GM12878 (cell line): ENCODE results near the gene EMILIN2. TPM values are rescaled to one million over a fixed set of nuclear protein-coding genes. Genes with fewer than 3 reads are reported as not detected.

Experiments used
- ATAC-seq: fragments of 200-7000 bp; cut with Tn5 transposase; 3 replicates; pipeline ENCODE4 v1.9.1; 2020; ENCODE audit warnings: mild to moderate bottlenecking, moderate library complexity
- BruUV-seq: library from RNA; stranded (reverse); fragments of 400-500 nt; replicated peaks from 2 replicates; lab custom pipeline; 2021; lab: Mats Ljungman, UMichigan
- CTCF ChIA-PET: fragments of 300-600 bp; sonication (Branson Sonifier 250); formaldehyde crosslinking; extraction: SDS; loops from one replicate; lab custom pipeline; 2021; ENCODE audit warnings: inconsistent platforms; lab: Yijun Ruan, JAX
- POLR2A ChIA-PET: fragments of 350-600 bp; formaldehyde crosslinking; extraction: SDS; loops from one replicate; lab custom pipeline; 2021; ENCODE audit warnings: inconsistent platforms; lab: Charles Lee
- RAD21 ChIA-PET: fragments of 300-600 bp; sonication (Branson Sonifier 250); formaldehyde crosslinking; loops from one replicate; lab custom pipeline; 2023; ENCODE audit warnings: antibody characterized with exemption; ENCODE audit not compliant: unreplicated experiment; lab: Charles Lee
- SMC1A ChIA-PET: fragments of 300-600 bp; sonication (Branson Sonifier 250); formaldehyde crosslinking; loops from one replicate; lab custom pipeline; 2023; ENCODE audit not compliant: unreplicated experiment, uncharacterized antibody; lab: Charles Lee
- DNase-seq: peaks from one replicate; pipeline ENCODE4 v3.0.0-alpha.2; 2011; ENCODE audit warnings: low read depth, low spot score
- FAIRE-seq: peaks from 3 replicates; lab custom pipeline; 2011; peaks lifted over from hg19 to GRCh38; lab: Jason Lieb, UNC
- H2AFZ ChIP-seq: 2 replicates; pipeline ENCODE4 v1.6.0; 2011; ENCODE audit warnings: low read depth, low read length, control low read depth; ENCODE audit not compliant: control insufficient read depth
- H3K27ac ChIP-seq: 2 replicates; pipeline ENCODE4 v1.5.1; 2011; ENCODE audit warnings: control low read depth; ENCODE audit not compliant: control insufficient read depth, insufficient read depth
- H3K27me3 ChIP-seq, 2 experiments: replicated peaks in 1 of 2; 2 replicates each; pipeline versions ENCODE4 v1.6.0 to v1.6.1; 2011; ENCODE audit warnings: low read length in 1 of 2; ENCODE audit not compliant: control insufficient read depth in 2 of 2, insufficient read depth in 2 of 2
- H3K36me3 ChIP-seq, 2 experiments: 2 replicates each; pipeline ENCODE4 v1.5.1; 2011; ENCODE audit warnings: low read length in 1 of 2; ENCODE audit not compliant: control insufficient read depth in 2 of 2, insufficient read depth in 2 of 2
- H3K4me1 ChIP-seq: 2 replicates; pipeline ENCODE4 v1.6.1; 2011; ENCODE audit warnings: mild to moderate bottlenecking, low read length, moderate library complexity, mixed read lengths; ENCODE audit not compliant: control insufficient read depth, insufficient read depth
- H3K4me2 ChIP-seq: 2 replicates; pipeline ENCODE4 v1.6.0; 2011; ENCODE audit warnings: control low read depth; ENCODE audit not compliant: control insufficient read depth, insufficient read depth
- H3K4me3 ChIP-seq: fragments of 200-600 bp; sonication (generic); 2 replicates; pipeline ENCODE4 v1.5.1; 2016
- H3K79me2 ChIP-seq: 2 replicates; pipeline ENCODE4 v1.6.0; 2011; ENCODE audit warnings: low read length; ENCODE audit not compliant: control insufficient read depth, insufficient read depth
- H3K9ac ChIP-seq: 2 replicates; pipeline ENCODE4 v1.8.0; 2011; ENCODE audit warnings: low read length, control low read depth, mixed read lengths; ENCODE audit not compliant: control insufficient read depth, insufficient read depth
- H3K9me3 ChIP-seq: replicated peaks from 3 replicates; pipeline ENCODE4 v1.5.1; 2011; ENCODE audit warnings: mild to moderate bottlenecking, low read length; ENCODE audit not compliant: control insufficient read depth, insufficient read depth
- H4K20me1 ChIP-seq: 2 replicates; pipeline ENCODE4 v1.6.0; 2011; ENCODE audit not compliant: control insufficient read depth, insufficient read depth
- BRCA1 ChIP-seq: IDR thresholded peaks from 2 replicates; pipeline ENCODE4 v1.6.1; 2011; ENCODE audit warnings: low read depth, low read length, improper control_type of control experiment
- NFXL1 ChIP-seq: fragments of 450-650 bp; IDR thresholded peaks from 2 replicates; pipeline ENCODE4 v1.6.1; 2017; ENCODE audit warnings: antibody characterized with exemption, mild to moderate bottlenecking, borderline replicate concordance
- NRF1 ChIP-seq: conservative IDR thresholded peaks from 2 replicates; pipeline ENCODE4 v1.6.1; 2011; ENCODE audit warnings: mild to moderate bottlenecking, low read depth, low read length, improper control_type of control experiment
- SIN3A ChIP-seq: IDR thresholded peaks from 2 replicates; pipeline ENCODE4 v1.6.1; 2012; ENCODE audit warnings: low read depth, low read length, improper control_type of control experiment
- SP1 ChIP-seq: IDR thresholded peaks from one replicate; pipeline ENCODE4 v1.6.1; 2011; ENCODE audit warnings: low read depth, low read length
- SUPT20H ChIP-seq: IDR thresholded peaks from 2 replicates; pipeline ENCODE4 v1.6.1; 2011; ENCODE audit warnings: low read depth, mild to moderate bottlenecking, low read length, moderate library complexity, borderline replicate concordance; ENCODE audit not compliant: control insufficient read depth
- TCF12 ChIP-seq: IDR thresholded peaks from 2 replicates; pipeline ENCODE4 v1.6.1; 2011; ENCODE audit warnings: low read depth, mild to moderate bottlenecking, low read length
- TCF7 ChIP-seq: IDR thresholded peaks from 2 replicates; pipeline ENCODE4 v1.6.1; 2014; ENCODE audit warnings: antibody characterized with exemption, borderline replicate concordance
- WGBS: methylation state at CpG from one replicate; pipeline ENCODE4 v1.1.6; 2016; ENCODE audit warnings: low lambda C conversion rate; ENCODE audit not compliant: insufficient replicate concordance, insufficient coverage; ENCODE audit errors: missing lambda C conversion rate; 5-methylcytosine and 5-hydroxymethylcytosine counted together
- in situ Hi-C: fragments of 300-500 bp; cut with MboI; formaldehyde crosslinking; loops from 9 replicates; pipeline ENCODE4 v1.14.3; 2018; ENCODE audit warnings: mixed read lengths
- intact Hi-C: fragments of 100-400 bp; cut with micrococcal nuclease; formaldehyde crosslinking; loops from one replicate; pipeline ENCODE4 v1.14.2; 2022; ENCODE audit not compliant: unreplicated experiment
- polyA plus RNA-seq, 11 experiments: library from polyadenylated mRNA; depleted of rRNA in 4 of 11; unstranded in 6 of 11; stranded (reverse) in 5 of 11; fragments of >200 nt; fragmentation: Nextera tagmentation in 4 of 11; fragmentation: Illumina TruSeq in 1 of 11; extraction: Ambion mirVana in 4 of 11; extraction: Trizol in 1 of 11; gene quantifications; 1 replicate in 1 of 11; 2 replicates in 10 of 11; pipeline versions ENCODE4 v1.2.1 to v1.2.3, GENCODE V29; 2011 to 2016; ENCODE audit warnings: inconsistent platforms in 2 of 11, missing spikeins in 2 of 11, low read depth in 1 of 11
- total RNA-seq, 4 experiments: library from RNA; depleted of rRNA in 3 of 4; stranded (reverse); fragments of >200 nt in 3 of 4; fragmentation: Illumina TruSeq in 1 of 4; extraction: Trizol in 1 of 4; gene quantifications; 2 replicates each; pipeline versions ENCODE4 v1.2.1 to v1.2.3, GENCODE V29; 2013 to 2021
- TF ChIP-seq, protein P1 (sequence below): fragments of 450-650 bp; IDR thresholded peaks from 2 replicates; pipeline ENCODE4 v1.6.1; 2017; ENCODE audit warnings: mild to moderate bottlenecking, moderate library complexity
- TF ChIP-seq, protein P2 (sequence below), 3 experiments: IDR thresholded peaks in 2 of 3; conservative IDR thresholded peaks in 1 of 3; 2 replicates each; pipeline ENCODE4 v1.5.1; 2011; ENCODE audit warnings: low read depth in 3 of 3, low read length in 3 of 3, mild to moderate bottlenecking in 3 of 3, control low read depth in 2 of 3, moderate library complexity in 2 of 3, inconsistent platforms in 1 of 3, mixed read lengths in 1 of 3; ENCODE audit not compliant: control insufficient read depth in 2 of 3, insufficient read depth in 1 of 3; ENCODE audit errors: extremely low read depth in 1 of 3
- TF ChIP-seq, protein P3 (sequence below): fragments of 450-650 bp; IDR thresholded peaks from 2 replicates; pipeline ENCODE4 v1.6.1; 2016; ENCODE audit warnings: mild to moderate bottlenecking

The EMILIN2 gene
- total and polyA plus RNA-seq, 10 of the 15 experiments (the other 5 are each of a cell fraction or from before 2014, with no cell fraction given) = 0.58 to 18.4 (median 5.9) TPM

DNA sequence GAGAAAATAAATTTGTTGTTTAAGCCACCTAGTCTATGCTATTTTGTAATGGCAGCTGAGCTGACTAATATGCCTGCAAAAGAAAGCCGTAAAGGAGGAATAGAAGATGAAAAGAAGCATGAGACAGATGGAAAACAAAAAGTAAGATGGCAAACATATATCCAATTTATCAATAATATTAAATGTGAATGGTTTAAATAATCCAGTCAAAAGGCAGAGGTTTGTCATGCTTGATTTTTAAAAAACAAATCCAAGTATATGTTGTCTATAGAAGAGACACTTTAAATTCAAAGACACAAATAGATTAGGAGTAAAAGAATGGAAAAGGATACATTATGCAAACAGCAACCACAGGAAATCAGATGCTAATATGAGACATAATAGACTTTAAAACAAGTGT lies 35.4 kb upstream of the EMILIN2 start:
- WGBS = 46% methylated on average over 1 of the region's 1 CpG

More for the DNA sequence above, 35.4 kb upstream of the EMILIN2 start:
- Histone ChIP-seq H3K9ac (no peak overlapping the region), H4K20me1 (no peaks in the 10 kb centered on the region), H2AFZ (no peak overlapping the region), H3K4me3 (no peak overlapping the region), H3K27ac (no peak overlapping the region), H3K79me2 (no peaks in the 10 kb centered on the region), H3K36me3 (no peaks in the 10 kb centered on the region), H3K4me1 (no peaks in the 10 kb centered on the region), H3K4me2 (no peak overlapping the region), H3K27me3 (no peaks in the 10 kb centered on the region), H3K9me3 (no peaks in the 10 kb centered on the region)
- TF ChIP-seq TCF12 (no peak), SP1 (no peak), NFXL1 (no peak), NRF1 (no peak), SUPT20H (no peak), BRCA1 (no peak), SIN3A (no peak), TCF7 (no peak)
- TF ChIP-seq, protein P1, sequence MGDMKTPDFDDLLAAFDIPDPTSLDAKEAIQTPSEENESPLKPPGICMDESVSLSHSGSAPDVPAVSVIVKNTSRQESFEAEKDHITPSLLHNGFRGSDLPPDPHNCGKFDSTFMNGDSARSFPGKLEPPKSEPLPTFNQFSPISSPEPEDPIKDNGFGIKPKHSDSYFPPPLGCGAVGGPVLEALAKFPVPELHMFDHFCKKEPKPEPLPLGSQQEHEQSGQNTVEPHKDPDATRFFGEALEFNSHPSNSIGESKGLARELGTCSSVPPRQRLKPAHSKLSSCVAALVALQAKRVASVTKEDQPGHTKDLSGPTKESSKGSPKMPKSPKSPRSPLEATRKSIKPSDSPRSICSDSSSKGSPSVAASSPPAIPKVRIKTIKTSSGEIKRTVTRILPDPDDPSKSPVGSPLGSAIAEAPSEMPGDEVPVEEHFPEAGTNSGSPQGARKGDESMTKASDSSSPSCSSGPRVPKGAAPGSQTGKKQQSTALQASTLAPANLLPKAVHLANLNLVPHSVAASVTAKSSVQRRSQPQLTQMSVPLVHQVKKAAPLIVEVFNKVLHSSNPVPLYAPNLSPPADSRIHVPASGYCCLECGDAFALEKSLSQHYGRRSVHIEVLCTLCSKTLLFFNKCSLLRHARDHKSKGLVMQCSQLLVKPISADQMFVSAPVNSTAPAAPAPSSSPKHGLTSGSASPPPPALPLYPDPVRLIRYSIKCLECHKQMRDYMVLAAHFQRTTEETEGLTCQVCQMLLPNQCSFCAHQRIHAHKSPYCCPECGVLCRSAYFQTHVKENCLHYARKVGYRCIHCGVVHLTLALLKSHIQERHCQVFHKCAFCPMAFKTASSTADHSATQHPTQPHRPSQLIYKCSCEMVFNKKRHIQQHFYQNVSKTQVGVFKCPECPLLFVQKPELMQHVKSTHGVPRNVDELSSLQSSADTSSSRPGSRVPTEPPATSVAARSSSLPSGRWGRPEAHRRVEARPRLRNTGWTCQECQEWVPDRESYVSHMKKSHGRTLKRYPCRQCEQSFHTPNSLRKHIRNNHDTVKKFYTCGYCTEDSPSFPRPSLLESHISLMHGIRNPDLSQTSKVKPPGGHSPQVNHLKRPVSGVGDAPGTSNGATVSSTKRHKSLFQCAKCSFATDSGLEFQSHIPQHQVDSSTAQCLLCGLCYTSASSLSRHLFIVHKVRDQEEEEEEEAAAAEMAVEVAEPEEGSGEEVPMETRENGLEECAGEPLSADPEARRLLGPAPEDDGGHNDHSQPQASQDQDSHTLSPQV = no peak
- TF ChIP-seq, protein P2, sequence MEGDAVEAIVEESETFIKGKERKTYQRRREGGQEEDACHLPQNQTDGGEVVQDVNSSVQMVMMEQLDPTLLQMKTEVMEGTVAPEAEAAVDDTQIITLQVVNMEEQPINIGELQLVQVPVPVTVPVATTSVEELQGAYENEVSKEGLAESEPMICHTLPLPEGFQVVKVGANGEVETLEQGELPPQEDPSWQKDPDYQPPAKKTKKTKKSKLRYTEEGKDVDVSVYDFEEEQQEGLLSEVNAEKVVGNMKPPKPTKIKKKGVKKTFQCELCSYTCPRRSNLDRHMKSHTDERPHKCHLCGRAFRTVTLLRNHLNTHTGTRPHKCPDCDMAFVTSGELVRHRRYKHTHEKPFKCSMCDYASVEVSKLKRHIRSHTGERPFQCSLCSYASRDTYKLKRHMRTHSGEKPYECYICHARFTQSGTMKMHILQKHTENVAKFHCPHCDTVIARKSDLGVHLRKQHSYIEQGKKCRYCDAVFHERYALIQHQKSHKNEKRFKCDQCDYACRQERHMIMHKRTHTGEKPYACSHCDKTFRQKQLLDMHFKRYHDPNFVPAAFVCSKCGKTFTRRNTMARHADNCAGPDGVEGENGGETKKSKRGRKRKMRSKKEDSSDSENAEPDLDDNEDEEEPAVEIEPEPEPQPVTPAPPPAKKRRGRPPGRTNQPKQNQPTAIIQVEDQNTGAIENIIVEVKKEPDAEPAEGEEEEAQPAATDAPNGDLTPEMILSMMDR (IDR thresholded peaks at IDR 0.05 in 2 of 3, conservative IDR thresholded peaks at IDR 0.05 in 1 of 3; ENCODE audit: control insufficient read depth in 2 of 3, extremely low read depth in 1 of 3, insufficient read depth in 1 of 3, low read depth in 3 of 3, low read length in 3 of 3) = no peak
- TF ChIP-seq, protein P3, sequence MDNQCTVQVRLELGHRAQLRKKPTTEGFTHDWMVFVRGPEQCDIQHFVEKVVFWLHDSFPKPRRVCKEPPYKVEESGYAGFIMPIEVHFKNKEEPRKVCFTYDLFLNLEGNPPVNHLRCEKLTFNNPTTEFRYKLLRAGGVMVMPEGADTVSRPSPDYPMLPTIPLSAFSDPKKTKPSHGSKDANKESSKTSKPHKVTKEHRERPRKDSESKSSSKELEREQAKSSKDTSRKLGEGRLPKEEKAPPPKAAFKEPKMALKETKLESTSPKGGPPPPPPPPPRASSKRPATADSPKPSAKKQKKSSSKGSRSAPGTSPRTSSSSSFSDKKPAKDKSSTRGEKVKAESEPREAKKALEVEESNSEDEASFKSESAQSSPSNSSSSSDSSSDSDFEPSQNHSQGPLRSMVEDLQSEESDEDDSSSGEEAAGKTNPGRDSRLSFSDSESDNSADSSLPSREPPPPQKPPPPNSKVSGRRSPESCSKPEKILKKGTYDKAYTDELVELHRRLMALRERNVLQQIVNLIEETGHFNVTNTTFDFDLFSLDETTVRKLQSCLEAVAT = no peak
- DNase-seq (no peak), FAIRE-seq (no peak), ATAC-seq (no peak)
- CTCF ChIA-PET = no interaction called here
- intact Hi-C loops = loop anchor here (10.0 kb wide), 1 partner anchor 57 kb away; no protein-coding TSS in a partner anchor
- SMC1A ChIA-PET = no interaction called here
- no TSS peak for BruUV-seq
- in situ Hi-C loops = no loop called here
- POLR2A ChIA-PET = no interaction called here
- RAD21 ChIA-PET = no interaction called here
